HG02840 (cell line): ENCODE data around the gene ST6GALNAC5.

Source experiments
- ATAC-seq: cut with Tn5 transposase; IDR thresholded peaks from one replicate; pipeline ENCODE4 v1.9.1; 2021; ENCODE audit warnings: mild to moderate bottlenecking, moderate library complexity, moderate number of reproducible peaks; ENCODE audit not compliant: unreplicated experiment, low FRiP score

ST6GALNAC5 gene

GRCh38 chr1:77039111-77039510 is 171.8 kb downstream of the ST6GALNAC5 start:
- no peak for ATAC-seq

GRCh38 chr1:77039739-77040138 is 172.5 kb downstream of the ST6GALNAC5 start:
- ATAC-seq: no peak

GRCh38 chr1:77040826-77041225 is 173.5 kb downstream of the ST6GALNAC5 start:
- no peak for ATAC-seq

- ATAC-seq: no peak
These were observed 177.0 kb downstream of the ST6GALNAC5 start for GRCh38 chr1:77044133-77044849.

- no peak for ATAC-seq
These were observed 180.3 kb downstream of the ST6GALNAC5 start for GRCh38 chr1:77047575-77047974.

- ATAC-seq: no peak
These were observed 180.8 kb downstream of the ST6GALNAC5 start for GRCh38 chr1:77047978-77048614.

- no peak for ATAC-seq
These were observed 181.3 kb downstream of the ST6GALNAC5 start for GRCh38 chr1:77048615-77049005.

- ATAC-seq: no peak
These were observed 184.1 kb downstream of the ST6GALNAC5 start for GRCh38 chr1:77051425-77051824.

GRCh38 chr1:77056525-77056924 is 189.2 kb downstream of the ST6GALNAC5 start:
- no peak for ATAC-seq

- ATAC-seq: no peak
These were observed 190.8 kb downstream of the ST6GALNAC5 start for GRCh38 chr1:77057994-77058585.

- no peak for ATAC-seq
These were observed 192.7 kb downstream of the ST6GALNAC5 start for GRCh38 chr1:77060000-77060399.

GRCh38 chr1:77061162-77061561 is 193.9 kb downstream of the ST6GALNAC5 start:
- no peak for ATAC-seq

GRCh38 chr1:77063118-77063517 is 195.8 kb downstream of the ST6GALNAC5 start:
- ATAC-seq: no peak

- no peak for ATAC-seq
These were observed 197.0 kb downstream of the ST6GALNAC5 start for GRCh38 chr1:77064246-77064645.

GRCh38 chr1:77065693-77066342 is 198.5 kb downstream of the ST6GALNAC5 start:
- no peak for ATAC-seq

- no peak for ATAC-seq
These were observed 200.7 kb downstream of the ST6GALNAC5 start for GRCh38 chr1:77068013-77068412.

- no peak for ATAC-seq
These were observed 209.5 kb downstream of the ST6GALNAC5 start for GRCh38 chr1:77076759-77077158.

GRCh38 chr1:77081834-77082233 is 214.6 kb downstream of the ST6GALNAC5 start:
- no peak for ATAC-seq

- ATAC-seq: no peak
These were observed 217.2 kb downstream of the ST6GALNAC5 start for GRCh38 chr1:77084457-77084856.

- ATAC-seq: no peak
These were observed 217.8 kb downstream of the ST6GALNAC5 start for GRCh38 chr1:77085109-77085508.

- no peak for ATAC-seq
These were observed 222.5 kb downstream of the ST6GALNAC5 start for GRCh38 chr1:77089756-77090155.
